Osteocyte (in vitro differentiated cells): ENCODE measurements around the gene ASTN2. TPM values are rescaled to one million over a fixed set of nuclear protein-coding genes. Genes with fewer than 3 reads are reported as not detected.
A peak's percentile ranks its signal among the peaks of the same experiment; 100 is the strongest.
"Not testable (repeated sequence)": the region's sequence is repeated elsewhere in the genome, so short reads cannot be mapped to it uniquely, and the experiment has no call there.

Experiments
- DNase-seq: peaks from one replicate; pipeline ENCODE4 v3.0.0; 2021; ENCODE audit warnings: mixed read lengths; ENCODE audit not compliant: unreplicated experiment; ENCODE audit errors: extremely low spot score
- H3K27ac Mint-ChIP-seq: one replicate; pipeline ENCODE4 v1.8.0; 2021; ENCODE audit warnings: mild to moderate bottlenecking, mixed read lengths; ENCODE audit not compliant: unreplicated experiment
- H3K27me3 Mint-ChIP-seq: one replicate; pipeline ENCODE4 v1.8.0; 2021; ENCODE audit warnings: mixed read lengths; ENCODE audit not compliant: unreplicated experiment
- H3K36me3 Mint-ChIP-seq: one replicate; pipeline ENCODE4 v1.8.0; 2021; ENCODE audit warnings: mixed read lengths; ENCODE audit not compliant: unreplicated experiment
- H3K4me1 Mint-ChIP-seq: one replicate; pipeline ENCODE4 v1.8.0; 2021; ENCODE audit warnings: mixed read lengths; ENCODE audit not compliant: unreplicated experiment
- H3K4me3 Mint-ChIP-seq: one replicate; pipeline ENCODE4 v1.8.0; 2021; ENCODE audit warnings: mild to moderate bottlenecking, moderate library complexity, mixed read lengths; ENCODE audit not compliant: unreplicated experiment
- H3K9me3 Mint-ChIP-seq: one replicate; pipeline ENCODE4 v1.8.0; 2021; ENCODE audit warnings: mixed read lengths; ENCODE audit not compliant: unreplicated experiment
- total RNA-seq: library from RNA; stranded (reverse); gene quantifications from 2 replicates; pipeline ENCODE4 v1.2.1, GENCODE V29; 2021
- TF ChIP-seq, protein P1 (sequence below): fragments of 200-600 bp; sonication (generic); IDR thresholded peaks from 2 replicates; pipeline ENCODE4 v1.5.0; 2021; ENCODE audit warnings: antibody characterized with exemption, mild to moderate bottlenecking, moderate library complexity

Gene ASTN2
- total RNA-seq, 1 donor from 2014 or later: 2.3 TPM

DNA sequence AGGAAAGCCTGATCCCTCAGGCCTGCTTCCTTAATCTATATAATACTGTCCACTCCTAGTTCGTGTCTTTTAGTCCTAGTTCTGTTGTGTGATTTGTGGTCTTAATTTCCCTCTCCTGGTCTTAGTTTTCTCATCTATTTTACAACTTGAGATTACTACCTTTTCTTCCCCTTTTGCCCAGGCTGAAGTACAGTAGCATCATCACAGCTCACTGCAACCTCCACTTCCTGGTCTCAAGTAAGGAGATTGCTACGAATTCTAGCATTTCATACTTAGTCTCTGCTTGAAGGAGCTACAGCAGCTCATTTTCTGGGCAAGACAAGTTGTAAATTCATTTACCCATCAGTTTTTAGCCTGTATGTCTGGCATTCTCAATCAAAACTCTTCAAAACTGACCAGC is 722.2 kb downstream of the ASTN2 start:
- Mint-ChIP-seq H3K4me1 (peaks cover 86% of the 10 kb centered on the region), H3K36me3 (peaks cover 7% of the 10 kb centered on the region), H3K27ac (peak overlapping the region; percentile 63), H3K27me3 (no peaks in the 10 kb centered on the region), H3K4me3 (no peak overlapping the region), H3K9me3 (no peaks in the 10 kb centered on the region)
- TF ChIP-seq, protein P1, sequence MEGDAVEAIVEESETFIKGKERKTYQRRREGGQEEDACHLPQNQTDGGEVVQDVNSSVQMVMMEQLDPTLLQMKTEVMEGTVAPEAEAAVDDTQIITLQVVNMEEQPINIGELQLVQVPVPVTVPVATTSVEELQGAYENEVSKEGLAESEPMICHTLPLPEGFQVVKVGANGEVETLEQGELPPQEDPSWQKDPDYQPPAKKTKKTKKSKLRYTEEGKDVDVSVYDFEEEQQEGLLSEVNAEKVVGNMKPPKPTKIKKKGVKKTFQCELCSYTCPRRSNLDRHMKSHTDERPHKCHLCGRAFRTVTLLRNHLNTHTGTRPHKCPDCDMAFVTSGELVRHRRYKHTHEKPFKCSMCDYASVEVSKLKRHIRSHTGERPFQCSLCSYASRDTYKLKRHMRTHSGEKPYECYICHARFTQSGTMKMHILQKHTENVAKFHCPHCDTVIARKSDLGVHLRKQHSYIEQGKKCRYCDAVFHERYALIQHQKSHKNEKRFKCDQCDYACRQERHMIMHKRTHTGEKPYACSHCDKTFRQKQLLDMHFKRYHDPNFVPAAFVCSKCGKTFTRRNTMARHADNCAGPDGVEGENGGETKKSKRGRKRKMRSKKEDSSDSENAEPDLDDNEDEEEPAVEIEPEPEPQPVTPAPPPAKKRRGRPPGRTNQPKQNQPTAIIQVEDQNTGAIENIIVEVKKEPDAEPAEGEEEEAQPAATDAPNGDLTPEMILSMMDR: no peak
- no peak for DNase-seq

DNA sequence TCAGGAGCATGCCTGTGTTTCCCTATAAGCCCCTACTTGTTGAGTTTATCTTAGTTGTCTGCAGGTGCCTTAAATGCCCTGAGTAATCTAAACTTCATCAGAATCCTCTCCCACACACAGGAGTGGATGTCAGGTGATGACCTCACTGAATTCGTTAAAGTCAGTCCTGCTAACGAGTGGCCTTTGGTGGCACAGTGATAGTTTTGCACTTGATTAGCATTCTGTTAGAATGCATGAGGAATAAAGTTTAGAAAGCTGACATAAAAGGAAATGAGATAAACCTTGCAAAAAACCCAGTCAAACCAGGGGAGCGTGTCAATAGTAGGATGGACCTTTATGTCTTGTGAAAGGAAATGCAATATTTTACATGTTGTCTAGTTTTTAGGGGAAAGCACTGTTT is 723.2 kb downstream of the ASTN2 start:
- DNase-seq: no peak
- H3K4me1 Mint-ChIP-seq: peaks cover 82% of the 10 kb centered on the region
- no peaks in the 10 kb centered on the region for H3K27me3 Mint-ChIP-seq
- peaks cover 4% of the 10 kb centered on the region for H3K36me3 Mint-ChIP-seq
- H3K27ac Mint-ChIP-seq: no peak overlapping the region
- TF ChIP-seq, protein P1: no peak
- H3K9me3 Mint-ChIP-seq: no peaks in the 10 kb centered on the region
- H3K4me3 Mint-ChIP-seq: no peak overlapping the region

DNA sequence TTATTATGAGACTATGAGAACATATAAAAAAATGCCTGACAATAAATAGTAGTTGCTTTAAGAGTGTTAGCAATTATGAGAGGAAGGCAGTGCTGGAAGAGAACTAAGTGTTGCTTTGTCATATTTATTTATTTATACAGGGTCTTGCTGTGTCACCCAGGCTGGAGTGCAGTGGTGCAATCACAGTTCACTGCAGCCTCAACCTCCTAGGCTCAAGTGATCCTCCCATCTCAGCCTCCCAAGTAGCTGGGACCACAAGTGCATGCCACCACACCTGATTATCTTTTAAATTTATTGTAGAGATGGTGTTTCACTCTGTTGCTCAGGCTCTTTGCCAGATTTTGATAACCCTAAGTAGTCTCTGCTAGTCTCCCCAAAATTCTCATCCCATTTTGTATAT is 724.1 kb downstream of the ASTN2 start:
- not testable (repeated sequence) for H3K27ac Mint-ChIP-seq, H3K27me3 Mint-ChIP-seq, H3K9me3 Mint-ChIP-seq, DNase-seq, H3K4me3 Mint-ChIP-seq, H3K36me3 Mint-ChIP-seq
- H3K4me1 Mint-ChIP-seq: peaks cover 80% of the 10 kb centered on the region

DNA sequence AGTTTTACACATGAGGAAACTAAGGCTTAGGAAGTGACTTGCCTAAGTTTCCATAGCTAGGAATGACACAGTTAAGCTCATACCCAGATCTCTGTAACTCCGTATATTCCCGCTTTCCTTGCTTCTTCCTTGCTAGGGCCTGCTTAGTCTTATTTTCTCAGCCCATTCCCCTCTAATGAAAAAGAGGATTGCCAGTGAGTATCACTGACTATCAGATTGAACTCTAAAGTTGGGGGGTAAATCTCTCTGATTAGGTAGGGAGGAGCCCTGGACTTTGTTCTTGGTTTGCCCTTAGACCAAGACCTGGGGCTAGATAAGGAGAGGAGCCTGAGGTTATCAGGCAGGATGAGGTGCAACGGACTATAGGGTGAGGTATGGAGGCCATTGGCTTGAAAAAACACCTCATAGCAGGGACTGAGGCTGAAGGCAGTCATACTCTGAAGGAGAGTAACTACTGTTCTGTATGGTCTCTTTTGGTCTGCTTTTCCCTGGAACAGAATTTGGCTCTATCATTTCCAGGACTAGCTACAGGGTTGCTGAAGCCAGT is 725.3 kb downstream of the ASTN2 start:
- Mint-ChIP-seq H3K4me1 (peaks cover 68% of the 10 kb centered on the region), H3K4me3 (no peak overlapping the region), H3K27me3 (no peaks in the 10 kb centered on the region), H3K36me3 (peaks cover 2% of the 10 kb centered on the region), H3K27ac (peak overlapping the region; percentile 70), H3K9me3 (no peaks in the 10 kb centered on the region)
- DNase-seq: no peak
- TF ChIP-seq, protein P1: no peak

DNA sequence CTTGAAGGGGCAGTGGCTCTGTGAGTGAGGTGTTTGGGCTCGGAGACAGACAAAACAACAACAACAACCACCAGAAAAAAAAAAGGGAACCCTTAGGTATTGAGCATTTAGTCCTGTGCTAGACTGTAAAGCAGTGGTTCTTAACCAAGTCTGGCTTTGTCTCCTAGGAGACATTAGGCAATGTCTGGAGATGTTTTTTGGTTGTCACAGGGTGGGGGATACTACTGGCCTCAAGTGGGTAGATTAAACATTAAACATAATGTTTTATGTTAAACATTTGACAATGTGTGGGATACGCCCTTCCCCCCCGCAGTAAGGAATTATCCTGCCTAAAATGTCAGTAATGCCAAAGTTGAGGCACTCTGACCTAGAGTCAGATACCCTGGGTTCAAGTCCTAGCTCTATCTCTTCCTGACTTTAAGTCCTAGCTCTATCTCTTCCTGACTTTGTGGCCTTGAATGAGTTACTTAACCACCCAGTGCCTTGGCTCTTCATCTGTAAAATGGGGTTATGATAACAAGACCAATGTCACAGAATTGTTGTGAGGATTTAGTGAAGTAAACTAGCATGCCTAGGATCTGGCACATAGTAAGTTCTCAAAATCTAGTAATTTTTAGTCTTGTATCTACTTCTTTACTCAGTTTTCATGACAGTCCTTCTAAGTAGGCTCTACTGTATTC is 725.9 kb downstream of the ASTN2 start:
- TF ChIP-seq, protein P1: no peak
- peak overlapping the region; percentile 93 for H3K4me3 Mint-ChIP-seq
- H3K9me3 Mint-ChIP-seq: no peaks in the 10 kb centered on the region
- H3K27me3 Mint-ChIP-seq: no peaks in the 10 kb centered on the region
- H3K27ac Mint-ChIP-seq: peak overlapping the region; percentile 70
- peaks cover under 1% of the 10 kb centered on the region for H3K36me3 Mint-ChIP-seq
- peaks cover 65% of the 10 kb centered on the region for H3K4me1 Mint-ChIP-seq
- no peak for DNase-seq
